ENCODE data around the gene NTSR1. TPM values are rescaled to one million over a fixed set of nuclear protein-coding genes. Genes with fewer than 3 reads are reported as not detected.

The NTSR1 gene
- total and polyA plus RNA-seq, 2 experiments from 2014 or later = 0.15 to 1.4 TPM

- TF ChIP-seq ZNF114 (CRISPR knock-in tag; IDR thresholded peaks at IDR 0.05) (no peak), ETS1 (IDR thresholded peaks at IDR 0.05) (no peak), JUNB (IDR thresholded peaks at IDR 0.05; ENCODE audit: unreplicated experiment) (no peak), EZH2phosphoT487 (IDR thresholded peaks at IDR 0.05; ENCODE audit: unreplicated experiment) (no peak), EZH2 (IDR thresholded peaks at IDR 0.05; ENCODE audit: low read depth, unreplicated experiment) (no peak), NANOG (IDR thresholded peaks at IDR 0.05; ENCODE audit: borderline replicate concordance) (no peak), REST (IDR thresholded peaks at IDR 0.05; ENCODE audit: unreplicated experiment) (no peak)
Measured at GRCh38 chr20:62702013-62702300, 6.7 kb upstream of the NTSR1 start (continued).

- peaks cover 2% of the 10 kb centered on the region; the same call in 1 of the 2 replicates for H3K4me1 ChIP-seq (ENCODE audit: insufficient read depth)
- H4K20me1 ChIP-seq (replicated peaks; ENCODE audit: insufficient read depth) = no peaks in the 10 kb centered on the region
- H2AFZ ChIP-seq = no peak overlapping the region
- Mint-ChIP-seq H3K9me3 (no peaks in the 10 kb centered on the region), H3K27me3 (ENCODE audit: insufficient read depth, low read depth, poor library complexity) (peaks cover 14% of the 10 kb centered on the region), H3K4me3 (no peak overlapping the region; the same call in 2 of the 3 replicates), H3K36me3 (ENCODE audit: low read depth) (no peaks in the 10 kb centered on the region), H3K27ac (no peak overlapping the region), H3K4me1 (peaks cover 5% of the 10 kb centered on the region; the same call in 2 of the 3 replicates)
- no peak overlapping the region for H3K4me2 ChIP-seq
- ATAC-seq (no peak), DNase-seq (ENCODE audit: low spot score) (no peak)
- H3K36me3 ChIP-seq (ENCODE audit: insufficient read depth) = no peaks in the 10 kb centered on the region
- H3K27me3 ChIP-seq (ENCODE audit: insufficient read depth) = peaks cover 3% of the 10 kb centered on the region
- H3K79me2 ChIP-seq (replicated peaks; ENCODE audit: insufficient read depth) = no peaks in the 10 kb centered on the region
- H3K9me2 ChIP-seq (ENCODE audit: insufficient read depth) = no peaks in the 10 kb centered on the region
- TF ChIP-seq EZH2phosphoT487 (IDR thresholded peaks at IDR 0.05; ENCODE audit: unreplicated experiment) (no peak), ZNF462 (CRISPR knock-in tag; IDR thresholded peaks at IDR 0.05) (no peak), ZNF331 (CRISPR knock-in tag; IDR thresholded peaks at IDR 0.05; ENCODE audit: low read depth) (no peak), NANOG (IDR thresholded peaks at IDR 0.05; ENCODE audit: borderline replicate concordance) (no peak), POLR2AphosphoS5 (IDR thresholded peaks at IDR 0.05; ENCODE audit: low read depth) (no peak), ZNF114 (CRISPR knock-in tag; IDR thresholded peaks at IDR 0.05) (no peak), JUNB (IDR thresholded peaks at IDR 0.05; ENCODE audit: unreplicated experiment) (no peak)
- H3K4me3 ChIP-seq = no peak overlapping the region
- H3K27ac ChIP-seq (ENCODE audit: low read depth) = no peak overlapping the region
- no peaks in the 10 kb centered on the region for H3F3A ChIP-seq (replicated peaks; ENCODE audit: low read depth)
Measured at GRCh38 chr20:62702895-62703852, 5.5 kb upstream of the NTSR1 start.

Data from GM23338 (cell line).